Transverse colon (tissue), 4 donors: ENCODE data around the gene REL.

Experiments used
- EP300 ChIP-seq: sonication (generic); formaldehyde crosslinking; IDR thresholded peaks from one replicate; pipeline ENCODE4 v1.6.1; 2017; ENCODE audit warnings: antibody characterized with exemption, low read depth
- POLR2A ChIP-seq: fragments of 450-650 bp; IDR thresholded peaks from one replicate; pipeline ENCODE4 v1.6.1; 2016; ENCODE audit warnings: antibody characterized with exemption, mild to moderate bottlenecking, moderate library complexity
- POLR2AphosphoS5 ChIP-seq, 3 donors: sonication (generic); formaldehyde crosslinking; IDR thresholded peaks; one replicate each; pipeline ENCODE4 v1.6.1; 2016; ENCODE audit warnings: antibody characterized with exemption in 3 of 3
- TF ChIP-seq, protein P1 (sequence below), 5 experiments: fragments of 200-600 bp in 3 of 5; fragments of 450-650 bp in 2 of 5; sonication (generic) in 3 of 5; IDR thresholded peaks; 1 replicate in 2 of 5; 2 replicates in 3 of 5; pipeline ENCODE4 v1.5.1; 2016 to 2017; ENCODE audit warnings: antibody characterized with exemption in 5 of 5, inconsistent platforms in 3 of 5, mild to moderate bottlenecking in 2 of 5, moderate library complexity in 1 of 5

DNA sequence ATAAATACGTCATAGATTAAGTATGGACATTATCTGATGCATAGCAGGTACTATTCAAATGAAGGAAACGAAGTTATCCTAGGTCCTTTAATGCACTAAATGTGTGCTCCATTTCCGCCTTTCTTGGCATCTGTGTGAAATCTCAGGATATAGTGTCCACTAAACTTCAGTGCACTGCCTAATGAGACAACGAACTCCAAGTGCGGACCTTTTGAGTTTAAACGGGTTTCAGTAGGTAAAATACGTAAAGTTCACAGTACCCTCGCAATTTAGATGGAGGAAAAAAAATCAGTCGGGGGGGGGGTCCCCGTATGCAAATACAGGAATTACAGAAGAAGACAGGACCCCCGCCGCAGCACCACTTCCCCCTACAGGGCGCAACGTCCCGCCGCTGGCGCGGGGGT, 729 bp upstream of the REL start:
- TF ChIP-seq, protein P1, sequence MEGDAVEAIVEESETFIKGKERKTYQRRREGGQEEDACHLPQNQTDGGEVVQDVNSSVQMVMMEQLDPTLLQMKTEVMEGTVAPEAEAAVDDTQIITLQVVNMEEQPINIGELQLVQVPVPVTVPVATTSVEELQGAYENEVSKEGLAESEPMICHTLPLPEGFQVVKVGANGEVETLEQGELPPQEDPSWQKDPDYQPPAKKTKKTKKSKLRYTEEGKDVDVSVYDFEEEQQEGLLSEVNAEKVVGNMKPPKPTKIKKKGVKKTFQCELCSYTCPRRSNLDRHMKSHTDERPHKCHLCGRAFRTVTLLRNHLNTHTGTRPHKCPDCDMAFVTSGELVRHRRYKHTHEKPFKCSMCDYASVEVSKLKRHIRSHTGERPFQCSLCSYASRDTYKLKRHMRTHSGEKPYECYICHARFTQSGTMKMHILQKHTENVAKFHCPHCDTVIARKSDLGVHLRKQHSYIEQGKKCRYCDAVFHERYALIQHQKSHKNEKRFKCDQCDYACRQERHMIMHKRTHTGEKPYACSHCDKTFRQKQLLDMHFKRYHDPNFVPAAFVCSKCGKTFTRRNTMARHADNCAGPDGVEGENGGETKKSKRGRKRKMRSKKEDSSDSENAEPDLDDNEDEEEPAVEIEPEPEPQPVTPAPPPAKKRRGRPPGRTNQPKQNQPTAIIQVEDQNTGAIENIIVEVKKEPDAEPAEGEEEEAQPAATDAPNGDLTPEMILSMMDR (IDR thresholded peaks at IDR 0.05): peak in 3 of 5 experiments; percentile 19 to 50 (median 27)
- TF ChIP-seq EP300: no peak
- TF ChIP-seq POLR2A: no peak
- no peak for TF ChIP-seq POLR2AphosphoS5 (IDR thresholded peaks at IDR 0.05)
